DND-41 (cell line): Measurements from ENCODE around the gene TSPAN14.

Source experiments
- EZH2 ChIP-seq: IDR thresholded peaks from 3 replicates; pipeline ENCODE4 v1.6.1; 2012; ENCODE audit warnings: borderline replicate concordance, low read depth, mild to moderate bottlenecking, moderate library complexity, low read length, inconsistent platforms; ENCODE audit not compliant: severe bottlenecking
- TF ChIP-seq, protein P1 (sequence below): IDR thresholded peaks from 2 replicates; pipeline ENCODE4 v1.5.1; 2012; ENCODE audit warnings: borderline replicate concordance, low read length, moderate library complexity, mild to moderate bottlenecking; ENCODE audit not compliant: poor library complexity, severe bottlenecking; ENCODE audit errors: extremely low read depth

DNA sequence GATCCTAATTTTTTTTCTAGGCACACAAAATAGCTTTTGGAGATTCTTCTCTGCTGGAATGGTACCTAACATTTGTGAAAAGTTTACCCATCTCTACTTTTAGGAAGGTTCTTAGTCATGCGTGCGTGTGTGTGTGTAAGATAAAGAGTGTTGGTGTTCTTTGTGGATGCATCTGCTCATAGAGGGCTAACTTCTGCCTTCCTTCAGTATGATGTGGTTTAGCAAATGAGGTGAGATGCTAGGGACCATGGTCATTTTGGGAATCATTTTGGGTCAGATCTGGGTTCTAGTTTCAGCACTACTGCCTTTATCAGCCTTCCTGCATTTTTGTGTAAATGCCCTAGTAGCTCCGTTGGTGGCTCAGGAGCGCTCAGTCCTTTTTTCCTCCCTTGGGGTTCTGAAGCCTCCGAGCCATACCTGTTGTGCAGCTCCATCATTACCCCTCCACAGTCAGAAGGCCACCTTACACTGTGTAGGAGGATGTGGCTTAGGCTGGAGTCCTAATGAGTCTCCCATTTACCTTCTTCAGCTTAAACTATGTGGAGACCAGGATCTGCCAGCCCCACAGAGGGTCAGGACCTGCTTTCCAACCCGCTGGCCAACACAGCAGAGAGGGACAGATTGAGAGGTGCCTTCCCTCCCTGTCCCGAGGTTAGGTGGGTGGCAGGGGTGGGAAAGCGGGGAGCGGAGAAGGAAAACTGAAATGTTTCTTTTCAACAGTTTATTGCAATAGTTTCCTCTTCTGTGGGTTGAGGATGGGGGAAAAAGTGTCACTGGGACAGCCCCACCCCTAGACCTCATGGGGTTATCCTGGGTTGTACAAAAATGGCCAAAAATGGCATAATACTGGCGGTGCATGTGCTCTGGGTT, 31.2 kb downstream of the TSPAN14 start:
- TF ChIP-seq, protein P1, sequence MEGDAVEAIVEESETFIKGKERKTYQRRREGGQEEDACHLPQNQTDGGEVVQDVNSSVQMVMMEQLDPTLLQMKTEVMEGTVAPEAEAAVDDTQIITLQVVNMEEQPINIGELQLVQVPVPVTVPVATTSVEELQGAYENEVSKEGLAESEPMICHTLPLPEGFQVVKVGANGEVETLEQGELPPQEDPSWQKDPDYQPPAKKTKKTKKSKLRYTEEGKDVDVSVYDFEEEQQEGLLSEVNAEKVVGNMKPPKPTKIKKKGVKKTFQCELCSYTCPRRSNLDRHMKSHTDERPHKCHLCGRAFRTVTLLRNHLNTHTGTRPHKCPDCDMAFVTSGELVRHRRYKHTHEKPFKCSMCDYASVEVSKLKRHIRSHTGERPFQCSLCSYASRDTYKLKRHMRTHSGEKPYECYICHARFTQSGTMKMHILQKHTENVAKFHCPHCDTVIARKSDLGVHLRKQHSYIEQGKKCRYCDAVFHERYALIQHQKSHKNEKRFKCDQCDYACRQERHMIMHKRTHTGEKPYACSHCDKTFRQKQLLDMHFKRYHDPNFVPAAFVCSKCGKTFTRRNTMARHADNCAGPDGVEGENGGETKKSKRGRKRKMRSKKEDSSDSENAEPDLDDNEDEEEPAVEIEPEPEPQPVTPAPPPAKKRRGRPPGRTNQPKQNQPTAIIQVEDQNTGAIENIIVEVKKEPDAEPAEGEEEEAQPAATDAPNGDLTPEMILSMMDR, result no peak
- TF ChIP-seq EZH2, result no peak
